ENCODE results near the gene ZSCAN30. TPM values are rescaled to one million over a fixed set of nuclear protein-coding genes. Genes with fewer than 3 reads are reported as not detected.

ZSCAN30 gene
- total RNA-seq (2014; rRNA removed; shearing (Covaris generic); ENCODE audit: low replicate concordance), result 2.5 and 2.9 TPM in 2 replicates

- peak; percentile 88 for DNase-seq (ENCODE audit: low read depth)
- in situ Hi-C loops (cut with HindIII; ENCODE audit: low pct_unique_long_range_greater_than_20kb, low sequenced_read_pairs), result no loop called here
Observed at GRCh38 chr18:35290094-35290735, at the start of gene ZSCAN30. Gene ZSCAN30, minus strand, starts transcription at chr18:35290229. Its CDS starts 25,877 bp downstream, at chr18:35264352.

- in situ Hi-C loops (cut with HindIII; ENCODE audit: low pct_unique_long_range_greater_than_20kb, low sequenced_read_pairs), result no loop called here
- no peak for DNase-seq (ENCODE audit: low read depth)
Observed at GRCh38 chr18:35337286-35337685, 47.3 kb upstream of the ZSCAN30 start.

DNA sequence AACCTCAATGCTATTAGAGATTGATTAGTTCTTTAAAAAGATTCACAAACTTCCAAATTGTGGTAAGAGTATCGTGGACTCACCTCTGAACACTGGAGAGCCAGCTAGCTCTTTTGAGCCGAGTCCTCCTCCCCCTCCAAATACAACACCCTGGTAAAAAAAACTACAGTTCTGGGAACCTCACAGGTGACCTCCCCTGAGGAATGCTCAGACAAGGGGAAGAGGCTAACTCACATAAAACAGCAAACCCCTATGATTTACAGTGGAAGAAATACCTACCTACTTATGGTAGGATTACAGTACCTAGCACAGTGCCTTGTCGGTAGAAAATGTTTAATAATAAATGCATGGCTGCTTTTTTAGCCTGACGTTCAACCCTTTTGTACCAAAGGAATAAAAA lies 45.8 kb upstream of the ZSCAN30 start:
- DNase-seq (ENCODE audit: low read depth), result no peak
- in situ Hi-C loops (cut with HindIII; ENCODE audit: low pct_unique_long_range_greater_than_20kb, low sequenced_read_pairs), result no loop called here

GRCh38 chr18:35334821-35335220 lies 44.8 kb upstream of the ZSCAN30 start:
- in situ Hi-C loops (cut with HindIII; ENCODE audit: low pct_unique_long_range_greater_than_20kb, low sequenced_read_pairs), result no loop called here
- DNase-seq (ENCODE audit: low read depth), result no peak

- in situ Hi-C loops (cut with HindIII; ENCODE audit: low pct_unique_long_range_greater_than_20kb, low sequenced_read_pairs), result no loop called here
- no peak for DNase-seq (ENCODE audit: low read depth)
Observed at GRCh38 chr18:35334212-35334611, 44.2 kb upstream of the ZSCAN30 start.

DNA sequence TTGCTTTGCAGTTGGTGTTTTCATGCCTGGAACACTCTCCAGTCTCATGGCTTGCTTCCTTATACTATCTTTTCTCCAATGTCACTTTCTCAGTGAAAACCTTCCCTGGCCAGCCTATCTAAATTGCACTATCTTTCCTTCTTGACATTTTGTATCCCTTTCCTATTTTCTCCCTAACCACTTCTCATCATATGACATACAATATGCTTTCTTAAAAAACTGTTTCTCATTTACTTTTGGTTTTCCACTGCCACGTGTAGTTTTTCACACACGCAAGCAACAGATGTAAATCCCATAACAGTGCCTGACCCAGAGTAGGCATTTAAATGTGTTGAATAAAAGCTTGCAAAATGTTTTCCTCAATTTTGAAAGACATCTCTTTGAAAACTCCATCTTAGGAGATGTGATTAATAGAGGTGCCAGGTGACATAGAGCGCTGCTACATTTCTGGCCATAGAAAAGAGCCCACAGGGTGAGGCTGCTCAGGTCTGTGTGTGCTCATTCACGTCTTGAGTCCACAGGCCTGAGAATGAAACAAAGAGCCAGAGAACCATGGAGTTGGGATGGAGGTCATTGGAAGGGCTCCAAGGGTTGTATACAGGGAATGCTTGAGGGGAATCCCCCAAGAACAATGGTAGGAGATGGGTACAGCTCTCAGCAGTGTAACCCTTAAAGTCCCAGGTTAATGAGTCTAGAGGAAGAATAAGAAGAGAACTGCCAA lies 41.5 kb upstream of the ZSCAN30 start:
- in situ Hi-C loops (cut with HindIII; ENCODE audit: low pct_unique_long_range_greater_than_20kb, low sequenced_read_pairs), result no loop called here
- no peak for DNase-seq (ENCODE audit: low read depth)

DNA sequence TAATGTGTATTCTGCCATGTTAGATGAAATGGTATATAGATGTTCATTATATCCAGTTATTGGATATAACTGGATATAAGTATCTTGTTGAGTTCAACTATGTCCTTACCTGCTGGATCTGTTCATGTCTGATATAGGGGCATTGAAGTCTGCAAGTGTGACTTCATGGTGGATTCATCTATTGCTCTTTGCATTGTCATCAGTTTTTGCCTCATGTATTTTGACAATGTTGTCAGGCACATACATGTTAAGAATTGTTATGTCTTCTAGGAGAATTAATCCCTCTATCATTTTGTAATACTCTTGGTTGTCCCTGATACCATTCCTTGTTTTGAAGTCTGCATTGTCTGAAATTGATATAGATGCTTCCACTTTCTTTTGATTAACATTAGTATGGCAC lies 38.8 kb upstream of the ZSCAN30 start:
- no peak for DNase-seq (ENCODE audit: low read depth)
- in situ Hi-C loops (cut with HindIII; ENCODE audit: low pct_unique_long_range_greater_than_20kb, low sequenced_read_pairs), result no loop called here

DNA sequence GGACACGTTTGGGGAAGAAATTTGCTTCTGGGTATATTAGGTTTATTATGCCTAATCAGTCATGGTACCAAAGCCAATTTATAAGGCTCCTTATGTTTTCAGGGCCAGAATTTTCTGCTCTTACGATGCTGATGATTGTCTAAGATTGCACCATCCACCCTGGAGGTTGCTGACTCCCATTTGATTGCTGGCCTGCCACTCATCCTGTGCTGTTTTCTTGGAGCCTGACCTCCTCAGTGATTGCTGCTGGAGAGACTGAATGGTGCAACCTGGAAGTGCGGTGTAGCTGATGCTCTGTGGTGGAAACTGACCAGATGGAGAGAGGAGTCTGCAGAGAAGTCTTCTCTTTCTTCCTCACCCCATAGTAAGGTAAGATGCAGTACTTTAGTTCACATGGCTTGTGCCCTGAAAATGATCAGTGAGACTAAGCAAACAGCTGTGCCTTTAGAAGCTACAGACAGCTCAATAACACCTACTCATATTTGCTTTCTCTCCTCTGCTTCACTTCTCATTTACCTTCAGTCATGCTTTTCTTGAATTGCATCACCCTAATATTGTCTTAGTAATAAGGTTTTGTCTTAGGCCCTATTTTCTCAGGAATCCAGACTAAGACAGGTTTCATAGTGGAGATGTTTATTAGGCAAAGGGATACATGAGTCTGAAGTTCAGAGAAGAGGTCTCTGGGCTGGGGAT lies 36.8 kb upstream of the ZSCAN30 start:
- in situ Hi-C loops (cut with HindIII; ENCODE audit: low pct_unique_long_range_greater_than_20kb, low sequenced_read_pairs), result no loop called here
- DNase-seq (ENCODE audit: low read depth), result no peak

GRCh38 chr18:35324926-35325655 lies 35.1 kb upstream of the ZSCAN30 start:
- in situ Hi-C loops (cut with HindIII; ENCODE audit: low pct_unique_long_range_greater_than_20kb, low sequenced_read_pairs), result no loop called here
- no peak for DNase-seq (ENCODE audit: low read depth)

- DNase-seq (ENCODE audit: low read depth), result no peak
- in situ Hi-C loops (cut with HindIII; ENCODE audit: low pct_unique_long_range_greater_than_20kb, low sequenced_read_pairs), result no loop called here
Observed at GRCh38 chr18:35322486-35323458, 32.7 kb upstream of the ZSCAN30 start.

- in situ Hi-C loops (cut with HindIII; ENCODE audit: low pct_unique_long_range_greater_than_20kb, low sequenced_read_pairs), result no loop called here
- DNase-seq (ENCODE audit: low read depth), result no peak
Observed at GRCh38 chr18:35311496-35311895, 21.5 kb upstream of the ZSCAN30 start.

- peak; percentile 10 for DNase-seq (ENCODE audit: low read depth)
- in situ Hi-C loops (cut with HindIII; ENCODE audit: low pct_unique_long_range_greater_than_20kb, low sequenced_read_pairs), result no loop called here
Observed at GRCh38 chr18:35306588-35307250, 16.7 kb upstream of the ZSCAN30 start.

- in situ Hi-C loops (cut with HindIII; ENCODE audit: low pct_unique_long_range_greater_than_20kb, low sequenced_read_pairs), result no loop called here
Observed at GRCh38 chr18:35303610-35304009, 13.6 kb upstream of the ZSCAN30 start.

DNA sequence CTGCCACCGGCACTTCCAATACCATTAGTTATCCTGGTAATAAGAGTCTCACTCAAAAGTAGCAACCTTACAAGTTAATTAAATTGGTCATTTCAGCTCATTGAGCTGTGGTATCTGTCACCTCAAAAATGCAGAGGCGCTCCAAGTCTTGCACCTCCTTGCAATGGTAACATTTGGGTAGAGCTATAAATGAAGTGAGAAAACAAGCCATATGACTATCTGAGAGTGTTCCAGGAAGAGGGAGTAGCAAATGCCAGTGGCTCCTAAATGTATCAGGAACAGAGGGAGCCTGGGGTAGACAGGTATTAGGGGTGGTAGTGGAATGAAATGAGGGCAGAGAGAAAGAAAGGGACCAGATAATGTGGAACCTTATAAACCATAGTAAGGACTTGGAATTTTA lies 6.0 kb upstream of the ZSCAN30 start:
- in situ Hi-C loops (cut with HindIII; ENCODE audit: low pct_unique_long_range_greater_than_20kb, low sequenced_read_pairs), result no loop called here
- no peak for DNase-seq (ENCODE audit: low read depth)

More at GRCh38 chr18:35303610-35304009, 13.6 kb upstream of the ZSCAN30 start:
- DNase-seq (ENCODE audit: low read depth), result no peak

- DNase-seq (ENCODE audit: low read depth), result no peak
- in situ Hi-C loops (cut with HindIII; ENCODE audit: low pct_unique_long_range_greater_than_20kb, low sequenced_read_pairs), result no loop called here
Observed at GRCh38 chr18:35291166-35291565, 1.1 kb upstream of the ZSCAN30 start.

DNA sequence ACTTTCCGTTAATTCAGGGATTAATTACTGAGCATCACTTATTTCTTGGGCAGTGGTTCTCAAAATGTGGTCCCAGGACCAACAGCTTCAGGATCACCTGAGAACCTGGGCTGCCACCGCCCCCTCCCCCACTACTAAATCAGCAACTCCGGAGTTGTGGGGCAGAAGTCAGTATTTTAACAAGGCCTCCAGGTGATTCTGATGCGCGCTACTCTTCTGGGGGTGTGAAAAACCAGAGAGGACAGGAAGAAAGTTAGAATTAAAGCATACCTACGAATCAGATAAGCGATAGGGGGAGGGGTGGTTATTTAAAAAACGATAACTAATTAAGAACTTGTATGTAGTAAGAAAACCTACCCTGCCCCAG lies 319 bp downstream of the ZSCAN30 start:
- in situ Hi-C loops (cut with HindIII; ENCODE audit: low pct_unique_long_range_greater_than_20kb, low sequenced_read_pairs), result no loop called here
- peak; percentile 1 for DNase-seq (ENCODE audit: low read depth)

GRCh38 chr18:35289293-35289692 lies 736 bp downstream of the ZSCAN30 start:
- in situ Hi-C loops (cut with HindIII; ENCODE audit: low pct_unique_long_range_greater_than_20kb, low sequenced_read_pairs), result no loop called here
- no peak for DNase-seq (ENCODE audit: low read depth)
